A673 (cell line): ENCODE results near the gene DIPK1A. TPM values are rescaled to one million over a fixed set of nuclear protein-coding genes. Genes with fewer than 3 reads are reported as not detected.

Experiments
- BruUV-seq: library from RNA; stranded (reverse); fragments of 400-500 nt; replicated peaks from 2 replicates; lab custom pipeline; 2021; lab: Mats Ljungman, UMichigan
- CTCF ChIA-PET: fragments of 300-600 bp; sonication (Branson Sonifier 250); formaldehyde crosslinking; loops from one replicate; lab custom pipeline; 2022; ENCODE audit warnings: antibody characterized with exemption; lab: Charles Lee
- POLR2A ChIA-PET: fragments of 300-600 bp; sonication (Branson Sonifier 250); formaldehyde crosslinking; loops from one replicate; lab custom pipeline; 2022; ENCODE audit warnings: antibody characterized with exemption; ENCODE audit not compliant: low non-redundant PET; lab: Charles Lee
- DNase-seq: peaks from one replicate; pipeline ENCODE4 v3.0.0-alpha.2; 2015; ENCODE audit warnings: low spot score
- H3K27ac ChIP-seq: fragments of 200-600 bp; sonication (generic); 2 replicates; pipeline ENCODE4 v1.5.1; 2016; ENCODE audit warnings: mixed run types, low read depth, mild to moderate bottlenecking, mixed read lengths, antibody characterized with exemption, low read length; ENCODE audit not compliant: poor library complexity, severe bottlenecking
- H3K27me3 ChIP-seq: fragments of 200-600 bp; sonication (generic); replicated peaks from 2 replicates; pipeline ENCODE4 v1.6.1; 2017; ENCODE audit warnings: mixed run types, low read depth, mild to moderate bottlenecking, mixed read lengths, antibody characterized with exemption, low read length; ENCODE audit not compliant: insufficient read depth, poor library complexity
- H3K36me3 ChIP-seq: fragments of 200-600 bp; sonication (generic); 2 replicates; pipeline ENCODE4 v1.6.1; 2016; ENCODE audit warnings: mixed run types, mild to moderate bottlenecking, mixed read lengths, antibody characterized with exemption, low read length; ENCODE audit not compliant: insufficient read depth, poor library complexity, severe bottlenecking
- H3K4me1 ChIP-seq: fragments of 200-600 bp; sonication (generic); 2 replicates; pipeline ENCODE4 v1.6.1; 2017; ENCODE audit warnings: mixed run types, mild to moderate bottlenecking, mixed read lengths, antibody characterized with exemption, low read length; ENCODE audit not compliant: insufficient read depth, poor library complexity, severe bottlenecking
- H3K4me3 ChIP-seq: fragments of 200-600 bp; sonication (generic); 2 replicates; pipeline ENCODE4 v1.5.1; 2016; ENCODE audit warnings: low read depth, mixed run types, mild to moderate bottlenecking, mixed read lengths, low read length; ENCODE audit not compliant: poor library complexity, severe bottlenecking
- H3K9me3 ChIP-seq: fragments of 200-600 bp; sonication (generic); 2 replicates; pipeline ENCODE4 v1.6.1; 2016; ENCODE audit warnings: mixed run types, low read depth, mild to moderate bottlenecking, mixed read lengths, antibody characterized with exemption, low read length; ENCODE audit not compliant: poor library complexity, severe bottlenecking
- CTCF ChIP-seq: fragments of 300-800, 200-600 bp; sonication (generic); conservative IDR thresholded peaks from 2 replicates; pipeline ENCODE4 v1.5.1; 2017; ENCODE audit warnings: low read depth, mild to moderate bottlenecking, antibody characterized with exemption, low read length, moderate library complexity, mixed read lengths
- EZH2 ChIP-seq: fragments of 200-600 bp; sonication (generic); IDR thresholded peaks from 2 replicates; pipeline ENCODE4 v1.6.1; 2017; ENCODE audit warnings: borderline replicate concordance, low read depth, mild to moderate bottlenecking, mixed read lengths, antibody characterized with exemption, low read length; ENCODE audit not compliant: poor library complexity, severe bottlenecking
- intact Hi-C: fragments of 100-400 bp; cut with micrococcal nuclease; formaldehyde crosslinking; loops from one replicate; pipeline ENCODE4 v1.10.0; 2022; ENCODE audit not compliant: unreplicated experiment
- total RNA-seq: library from RNA; stranded (reverse); gene quantifications from 2 replicates; pipeline ENCODE4 v1.2.3, GENCODE V29; 2021

The DIPK1A gene
- total RNA-seq, 1 experiment from 2014 or later, result 10.9 TPM

DNA sequence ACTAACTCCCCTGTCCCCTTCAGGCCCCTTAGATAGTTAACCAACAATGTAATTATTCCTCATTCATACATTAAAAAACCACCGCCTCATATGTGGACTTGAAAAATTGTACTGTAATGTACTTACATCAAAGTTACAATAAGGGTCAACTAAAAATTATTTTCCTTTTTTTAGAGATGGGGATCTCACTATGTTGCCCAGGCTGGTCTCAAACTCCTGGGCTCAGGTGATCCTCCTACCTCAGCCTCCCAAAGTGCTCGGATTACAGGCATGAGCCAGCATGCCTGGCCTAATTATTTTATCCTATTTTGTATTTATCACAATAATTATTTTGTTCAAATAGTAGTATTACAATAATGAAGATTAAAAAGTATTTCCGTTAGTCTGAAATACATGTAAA lies 116.8 kb downstream of the DIPK1A start:
- ChIA-PET POLR2A (no interaction called here), CTCF (no interaction called here)
- no TSS peak for BruUV-seq
- no peaks in the 10 kb centered on the region for H3K9me3 ChIP-seq
- DNase-seq, result no peak
- no peak overlapping the region for H3K27ac ChIP-seq
- H3K36me3 ChIP-seq, result peaks cover 50% of the 10 kb centered on the region
- H3K4me3 ChIP-seq, result no peak overlapping the region
- H3K27me3 ChIP-seq, result no peaks in the 10 kb centered on the region
- TF ChIP-seq CTCF (no peak), EZH2 (no peak)
- H3K4me1 ChIP-seq, result no peaks in the 10 kb centered on the region
- intact Hi-C loops, result no loop called here

DNA sequence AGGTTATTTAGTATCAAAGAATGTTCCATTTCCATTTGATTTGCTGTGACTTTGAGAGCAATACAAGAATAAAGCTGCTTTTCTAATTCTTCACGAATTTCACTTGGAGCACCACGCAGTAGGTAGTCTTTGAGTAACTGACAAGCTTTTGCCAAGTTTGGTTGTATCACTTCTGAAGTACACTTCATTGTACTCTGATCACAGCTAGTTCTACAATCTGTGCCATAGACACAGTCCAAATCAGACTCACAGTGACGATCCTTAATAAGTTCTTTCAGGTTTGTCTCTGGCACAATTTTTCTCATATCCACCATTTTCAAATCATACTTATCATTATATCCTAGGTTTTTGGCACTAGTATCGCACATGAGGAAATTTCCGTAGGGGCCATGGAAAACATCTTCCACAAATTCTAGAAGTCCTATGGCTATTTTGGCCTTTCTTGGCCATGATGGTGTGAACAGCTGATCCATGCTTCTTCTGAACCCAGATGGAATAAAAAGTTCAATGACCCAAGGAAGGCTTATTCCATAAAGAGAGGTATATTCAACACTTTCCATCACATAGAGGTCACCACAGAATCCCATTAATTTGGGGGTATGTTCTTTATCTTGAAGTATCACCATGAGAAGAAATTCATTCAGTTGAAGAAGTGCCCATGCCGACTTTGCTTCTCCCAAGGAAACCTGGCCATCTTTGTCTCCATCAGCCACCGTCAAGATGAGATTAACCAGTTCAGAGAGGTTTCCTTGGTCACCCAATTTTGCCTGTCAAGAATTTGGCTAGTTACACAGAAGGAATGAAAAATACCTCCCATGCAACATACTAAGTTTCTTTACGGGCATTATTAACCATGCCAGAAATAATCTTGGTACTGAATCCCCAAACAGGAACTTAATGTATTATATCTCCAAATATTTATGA lies 117.6 kb downstream of the DIPK1A start:
- Histone ChIP-seq H3K9me3 (no peaks in the 10 kb centered on the region), H3K27me3 (no peaks in the 10 kb centered on the region), H3K27ac (no peak overlapping the region), H3K36me3 (peaks cover 57% of the 10 kb centered on the region), H3K4me3 (no peak overlapping the region), H3K4me1 (no peaks in the 10 kb centered on the region)
- DNase-seq, result no peak
- POLR2A ChIA-PET, result no interaction called here
- CTCF ChIA-PET, result no interaction called here
- no TSS peak for BruUV-seq
- intact Hi-C loops, result no loop called here
- no peak for TF ChIP-seq CTCF
- no peak for TF ChIP-seq EZH2

GRCh38 chr1:92843046-92843423 lies 118.2 kb downstream of the DIPK1A start:
- CTCF ChIA-PET, result no interaction called here

More at GRCh38 chr1:92843046-92843423, 118.2 kb downstream of the DIPK1A start:
- Histone ChIP-seq H3K27me3 (no peaks in the 10 kb centered on the region), H3K36me3 (peaks cover 64% of the 10 kb centered on the region), H3K27ac (no peak overlapping the region), H3K4me3 (no peak overlapping the region), H3K9me3 (no peaks in the 10 kb centered on the region), H3K4me1 (no peaks in the 10 kb centered on the region)
- TF ChIP-seq EZH2, result no peak
- TF ChIP-seq CTCF, result no peak
- POLR2A ChIA-PET, result no interaction called here
- no peak for DNase-seq
- intact Hi-C loops, result no loop called here
- BruUV-seq, result no TSS peak
